GM12878 (cell line): Measurements from ENCODE around the gene ITPKA. TPM values are rescaled to one million over a fixed set of nuclear protein-coding genes. Genes with fewer than 3 reads are reported as not detected.

ENCODE experiments used
- ATAC-seq: fragments of 200-7000 bp; cut with Tn5 transposase; 3 replicates; pipeline ENCODE4 v1.9.1; 2020; ENCODE audit warnings: mild to moderate bottlenecking, moderate library complexity
- BruUV-seq: library from RNA; stranded (reverse); fragments of 400-500 nt; replicated peaks from 2 replicates; lab custom pipeline; 2021; lab: Mats Ljungman, UMichigan
- CTCF ChIA-PET: fragments of 300-600 bp; sonication (Branson Sonifier 250); formaldehyde crosslinking; extraction: SDS; loops from one replicate; lab custom pipeline; 2021; ENCODE audit warnings: inconsistent platforms; lab: Yijun Ruan, JAX
- POLR2A ChIA-PET: fragments of 350-600 bp; formaldehyde crosslinking; extraction: SDS; loops from one replicate; lab custom pipeline; 2021; ENCODE audit warnings: inconsistent platforms; lab: Charles Lee
- RAD21 ChIA-PET: fragments of 300-600 bp; sonication (Branson Sonifier 250); formaldehyde crosslinking; loops from one replicate; lab custom pipeline; 2023; ENCODE audit warnings: antibody characterized with exemption; ENCODE audit not compliant: unreplicated experiment; lab: Charles Lee
- SMC1A ChIA-PET: fragments of 300-600 bp; sonication (Branson Sonifier 250); formaldehyde crosslinking; loops from one replicate; lab custom pipeline; 2023; ENCODE audit not compliant: unreplicated experiment, uncharacterized antibody; lab: Charles Lee
- DNase-seq: peaks from one replicate; pipeline ENCODE4 v3.0.0-alpha.2; 2011; ENCODE audit warnings: low read depth, low spot score
- FAIRE-seq: peaks from 3 replicates; lab custom pipeline; 2011; peaks lifted over from hg19 to GRCh38; lab: Jason Lieb, UNC
- H2AFZ ChIP-seq: 2 replicates; pipeline ENCODE4 v1.6.0; 2011; ENCODE audit warnings: low read depth, low read length, control low read depth; ENCODE audit not compliant: control insufficient read depth
- H3K27ac ChIP-seq: 2 replicates; pipeline ENCODE4 v1.5.1; 2011; ENCODE audit warnings: control low read depth; ENCODE audit not compliant: control insufficient read depth, insufficient read depth
- H3K27me3 ChIP-seq, 2 experiments: replicated peaks in 1 of 2; 2 replicates each; pipeline versions ENCODE4 v1.6.0 to v1.6.1; 2011; ENCODE audit warnings: low read length in 1 of 2; ENCODE audit not compliant: control insufficient read depth in 2 of 2, insufficient read depth in 2 of 2
- H3K36me3 ChIP-seq, 2 experiments: 2 replicates each; pipeline ENCODE4 v1.5.1; 2011; ENCODE audit warnings: low read length in 1 of 2; ENCODE audit not compliant: control insufficient read depth in 2 of 2, insufficient read depth in 2 of 2
- H3K4me1 ChIP-seq: 2 replicates; pipeline ENCODE4 v1.6.1; 2011; ENCODE audit warnings: mild to moderate bottlenecking, low read length, moderate library complexity, mixed read lengths; ENCODE audit not compliant: control insufficient read depth, insufficient read depth
- H3K4me2 ChIP-seq: 2 replicates; pipeline ENCODE4 v1.6.0; 2011; ENCODE audit warnings: control low read depth; ENCODE audit not compliant: control insufficient read depth, insufficient read depth
- H3K4me3 ChIP-seq: fragments of 200-600 bp; sonication (generic); 2 replicates; pipeline ENCODE4 v1.5.1; 2016
- H3K79me2 ChIP-seq: 2 replicates; pipeline ENCODE4 v1.6.0; 2011; ENCODE audit warnings: low read length; ENCODE audit not compliant: control insufficient read depth, insufficient read depth
- H3K9ac ChIP-seq: 2 replicates; pipeline ENCODE4 v1.8.0; 2011; ENCODE audit warnings: low read length, control low read depth, mixed read lengths; ENCODE audit not compliant: control insufficient read depth, insufficient read depth
- H3K9me3 ChIP-seq: replicated peaks from 3 replicates; pipeline ENCODE4 v1.5.1; 2011; ENCODE audit warnings: mild to moderate bottlenecking, low read length; ENCODE audit not compliant: control insufficient read depth, insufficient read depth
- H4K20me1 ChIP-seq: 2 replicates; pipeline ENCODE4 v1.6.0; 2011; ENCODE audit not compliant: control insufficient read depth, insufficient read depth
- ATF7 ChIP-seq: fragments of 450-650 bp; IDR thresholded peaks from 2 replicates; pipeline ENCODE4 v1.6.1; 2016; ENCODE audit warnings: low read depth, mild to moderate bottlenecking
- CBFB ChIP-seq: IDR thresholded peaks from 2 replicates; pipeline ENCODE4 v1.6.1; 2016; ENCODE audit warnings: antibody characterized with exemption, low read depth
- CUX1 ChIP-seq: IDR thresholded peaks from 2 replicates; pipeline ENCODE4 v1.6.1; 2012; ENCODE audit warnings: improper control_type of control experiment, low read depth, low read length; ENCODE audit not compliant: insufficient replicate concordance
- LARP7 ChIP-seq: fragments of 450-650 bp; IDR thresholded peaks from 2 replicates; pipeline ENCODE4 v1.6.1; 2017; ENCODE audit warnings: mild to moderate bottlenecking
- MEF2A ChIP-seq: IDR thresholded peaks from 2 replicates; pipeline ENCODE4 v1.6.1; 2011; ENCODE audit warnings: low read depth, mild to moderate bottlenecking, low read length, moderate library complexity; ENCODE audit not compliant: insufficient read depth
- NR2C1 ChIP-seq: fragments of 450-650 bp; IDR thresholded peaks from 2 replicates; pipeline ENCODE4 v1.6.1; 2017; ENCODE audit warnings: antibody characterized with exemption, mild to moderate bottlenecking, moderate library complexity
- RAD51 ChIP-seq: fragments of 450-650 bp; IDR thresholded peaks from 2 replicates; pipeline ENCODE4 v1.6.1; 2016; ENCODE audit warnings: moderate library complexity, mild to moderate bottlenecking, inconsistent platforms
- RCOR1 ChIP-seq: conservative IDR thresholded peaks from 2 replicates; pipeline ENCODE4 v1.6.1; 2012; ENCODE audit warnings: low read depth, low read length, improper control_type of control experiment
- SIX5 ChIP-seq: IDR thresholded peaks from 2 replicates; pipeline ENCODE4 v1.6.1; 2011; ENCODE audit warnings: mild to moderate bottlenecking, low read depth, low read length, moderate library complexity; ENCODE audit not compliant: severe bottlenecking
- SKIL ChIP-seq: fragments of 450-650 bp; IDR thresholded peaks from 2 replicates; pipeline ENCODE4 v1.6.1; 2017; ENCODE audit warnings: mild to moderate bottlenecking, low read depth, inconsistent platforms; ENCODE audit not compliant: poor library complexity, severe bottlenecking
- SMAD5 ChIP-seq: IDR thresholded peaks from 2 replicates; pipeline ENCODE4 v1.6.1; 2016; ENCODE audit warnings: antibody characterized with exemption, low read depth
- SP1 ChIP-seq: IDR thresholded peaks from one replicate; pipeline ENCODE4 v1.6.1; 2011; ENCODE audit warnings: low read depth, low read length
- SPI1 ChIP-seq: IDR thresholded peaks from 2 replicates; pipeline ENCODE4 v1.6.1; 2011; ENCODE audit warnings: low read depth, mild to moderate bottlenecking, low read length, moderate library complexity, borderline replicate concordance; ENCODE audit not compliant: insufficient read depth
- SRF ChIP-seq, 2 experiments: IDR thresholded peaks; 2 replicates each; pipeline ENCODE4 v1.6.1; 2011; ENCODE audit warnings: low read depth in 2 of 2, low read length in 2 of 2, mild to moderate bottlenecking in 1 of 2, moderate library complexity in 1 of 2
- SUPT20H ChIP-seq: IDR thresholded peaks from 2 replicates; pipeline ENCODE4 v1.6.1; 2011; ENCODE audit warnings: low read depth, mild to moderate bottlenecking, low read length, moderate library complexity, borderline replicate concordance; ENCODE audit not compliant: control insufficient read depth
- ZBED1 ChIP-seq: IDR thresholded peaks from 2 replicates; pipeline ENCODE4 v1.6.1; 2016; ENCODE audit warnings: borderline replicate concordance
- WGBS: methylation state at CpG from one replicate; pipeline ENCODE4 v1.1.6; 2016; ENCODE audit warnings: low lambda C conversion rate; ENCODE audit not compliant: insufficient replicate concordance, insufficient coverage; ENCODE audit errors: missing lambda C conversion rate; 5-methylcytosine and 5-hydroxymethylcytosine counted together
- in situ Hi-C: fragments of 300-500 bp; cut with MboI; formaldehyde crosslinking; loops from 9 replicates; pipeline ENCODE4 v1.14.3; 2018; ENCODE audit warnings: mixed read lengths
- intact Hi-C: fragments of 100-400 bp; cut with micrococcal nuclease; formaldehyde crosslinking; loops from one replicate; pipeline ENCODE4 v1.14.2; 2022; ENCODE audit not compliant: unreplicated experiment
- polyA plus RNA-seq, 11 experiments: library from polyadenylated mRNA; depleted of rRNA in 4 of 11; unstranded in 6 of 11; stranded (reverse) in 5 of 11; fragments of >200 nt; fragmentation: Nextera tagmentation in 4 of 11; fragmentation: Illumina TruSeq in 1 of 11; extraction: Ambion mirVana in 4 of 11; extraction: Trizol in 1 of 11; gene quantifications; 1 replicate in 1 of 11; 2 replicates in 10 of 11; pipeline versions ENCODE4 v1.2.1 to v1.2.3, GENCODE V29; 2011 to 2016; ENCODE audit warnings: inconsistent platforms in 2 of 11, missing spikeins in 2 of 11, low read depth in 1 of 11
- total RNA-seq, 4 experiments: library from RNA; depleted of rRNA in 3 of 4; stranded (reverse); fragments of >200 nt in 3 of 4; fragmentation: Illumina TruSeq in 1 of 4; extraction: Trizol in 1 of 4; gene quantifications; 2 replicates each; pipeline versions ENCODE4 v1.2.1 to v1.2.3, GENCODE V29; 2013 to 2021

ITPKA gene
- total and polyA plus RNA-seq, 10 of the 15 experiments (the other 5 are each of a cell fraction or from before 2014, with no cell fraction given) = 0.04 to 1.5 (median 0.49) TPM; not detected in 1

- TF ChIP-seq RAD51 (no peak), SIX5 (no peak), ZBED1 (peak; percentile 81; the same call in 1 of the 2 replicates), SP1 (no peak), MEF2A (peak; percentile 84), SRF (IDR thresholded peaks at IDR 0.05; ENCODE audit: low read depth in 2 of 2, low read length in 2 of 2) (peak in 1 of 2 experiments; percentile 34; a peak in 1 of 4 replicates), ATF7 (peak; percentile 70; the same call in 1 of the 2 replicates)
These were observed 3.3 kb upstream of the ITPKA start (continued) for GRCh38 chr15:41490355-41490754.

- DNase-seq (no peak), FAIRE-seq (no peak), ATAC-seq (no peak)
- no peaks in the 10 kb centered on the region for H3K79me2 ChIP-seq
- H2AFZ ChIP-seq = no peak overlapping the region
- no peak overlapping the region for H3K9ac ChIP-seq
- CTCF ChIA-PET = interaction anchor here (1.6 to 3.2 kb wide), 2 partner anchors 8 to 26 kb away, joined by 9 to 19 read pairs; no protein-coding TSS in a partner anchor
- H3K4me2 ChIP-seq = no peak overlapping the region
- no peaks in the 10 kb centered on the region for H3K36me3 ChIP-seq
- peaks cover 7 to 8% of the 10 kb centered on the region in 2 experiments; a peak in 3 of 4 replicates for H3K27me3 ChIP-seq
- SMC1A ChIA-PET = no interaction called here
- no peak overlapping the region for H3K4me3 ChIP-seq
- intact Hi-C loops = no loop called here
- no peaks in the 10 kb centered on the region for H4K20me1 ChIP-seq
- H3K27ac ChIP-seq = no peak overlapping the region
- 87% methylated on average over 4 of the region's 4 CpGs for WGBS
- POLR2A ChIA-PET = interaction anchor here (0.5 to 2.8 kb wide), 9 partner anchors 8 to 890 kb away, joined by 3 to 16 read pairs (median 4); partner anchors contain the start of gene LTK
- no TSS peak for BruUV-seq
- in situ Hi-C loops = no loop called here
- RAD21 ChIA-PET = interaction anchor here (0.6 to 2.7 kb wide), 2 partner anchors 10 to 26 kb away, joined by 7 to 16 read pairs; no protein-coding TSS in a partner anchor
- peaks cover 29% of the 10 kb centered on the region for H3K4me1 ChIP-seq
- H3K9me3 ChIP-seq = no peaks in the 10 kb centered on the region
- TF ChIP-seq SUPT20H = no peak
- no peak for TF ChIP-seq SKIL
- TF ChIP-seq CBFB = no peak
- no peak for TF ChIP-seq SMAD5
- no peak for TF ChIP-seq LARP7
- no peak for TF ChIP-seq SPI1
- no peak for TF ChIP-seq RCOR1
- no peak for TF ChIP-seq CUX1
- no peak for TF ChIP-seq ZBED1
- TF ChIP-seq NR2C1 = no peak
These were observed 1.8 kb upstream of the ITPKA start for GRCh38 chr15:41491889-41492288.
